IMR-90 (cell line): Measurements from ENCODE around the gene C1orf159. TPM values are rescaled to one million over a fixed set of nuclear protein-coding genes. Genes with fewer than 3 reads are reported as not detected.

Source experiments
- ATAC-seq: fragments of 200-7000 bp; cut with Tn5 transposase; 2 replicates; pipeline ENCODE4 v1.9.1; 2020; ENCODE audit warnings: low read depth, mild to moderate bottlenecking, moderate library complexity
- BruUV-seq: library from RNA; stranded (reverse); fragments of 400-500 nt; replicated peaks from 2 replicates; lab custom pipeline; 2021; lab: Mats Ljungman, UMichigan
- CTCF ChIA-PET: fragments of 300-600 bp; formaldehyde crosslinking; extraction: SDS; loops from one replicate; lab custom pipeline; 2021; ENCODE audit warnings: antibody characterized with exemption; lab: Yijun Ruan, JAX
- POLR2A ChIA-PET: fragments of 300-600 bp; sonication (Branson Sonifier 250); formaldehyde crosslinking; loops from one replicate; lab custom pipeline; 2022; ENCODE audit warnings: antibody characterized with exemption; ENCODE audit not compliant: unreplicated experiment; lab: Charles Lee
- DNase-seq: peaks from one replicate; pipeline ENCODE4 v3.0.0; 2013
- H2AFZ ChIP-seq: replicated peaks from 2 replicates; pipeline ENCODE3; 2013; ENCODE audit warnings: low read length, mild to moderate bottlenecking; ENCODE audit not compliant: poor library complexity
- H2AK5ac ChIP-seq: 2 replicates; pipeline ENCODE4 v1.6.1; 2013; ENCODE audit warnings: low read depth, low read length, inconsistent platforms
- H2AK9ac ChIP-seq: replicated peaks from 2 replicates; pipeline ENCODE3; 2013; ENCODE audit warnings: mild to moderate bottlenecking, low read depth, low read length, moderate library complexity; ENCODE audit not compliant: poor library complexity
- H2BK120ac ChIP-seq: 2 replicates; pipeline ENCODE4 v1.6.1; 2013; ENCODE audit warnings: low read depth, low read length, inconsistent platforms
- H2BK15ac ChIP-seq: 3 replicates; pipeline ENCODE4 v1.6.1; 2013; ENCODE audit warnings: low read depth, low read length, inconsistent platforms
- H2BK20ac ChIP-seq: 2 replicates; pipeline ENCODE4 v1.6.1; 2013; ENCODE audit warnings: low read depth, mild to moderate bottlenecking, inconsistent platforms, low read length, moderate library complexity
- H2BK5ac ChIP-seq: 2 replicates; pipeline ENCODE4 v1.6.1; 2013; ENCODE audit warnings: mild to moderate bottlenecking, low read depth, low read length, inconsistent platforms; ENCODE audit not compliant: poor library complexity, severe bottlenecking
- H3K14ac ChIP-seq: replicated peaks from 2 replicates; pipeline ENCODE4 v1.6.1; 2013; ENCODE audit warnings: low read depth, low read length, inconsistent platforms
- H3K18ac ChIP-seq: 2 replicates; pipeline ENCODE4 v1.6.1; 2013; ENCODE audit warnings: low read depth, low read length, control low read depth
- H3K23ac ChIP-seq: 2 replicates; pipeline ENCODE4 v1.6.1; 2013; ENCODE audit warnings: low read depth, low read length, inconsistent platforms
- H3K27ac ChIP-seq: 2 replicates; pipeline ENCODE4 v1.5.1; 2013; ENCODE audit warnings: mild to moderate bottlenecking, control low read depth, low read length; ENCODE audit not compliant: insufficient read depth
- H3K27me3 ChIP-seq: 2 replicates; pipeline ENCODE4 v1.6.1; 2013; ENCODE audit warnings: low read length; ENCODE audit not compliant: control insufficient read depth, insufficient read depth
- H3K36me3 ChIP-seq: 2 replicates; pipeline ENCODE4 v1.6.1; 2013; ENCODE audit warnings: low read length, mixed read lengths; ENCODE audit not compliant: control insufficient read depth, insufficient read depth
- H3K4ac ChIP-seq: 2 replicates; pipeline ENCODE4 v1.6.1; 2013; ENCODE audit warnings: low read depth, low read length, inconsistent platforms
- H3K4me1 ChIP-seq: 2 replicates; pipeline ENCODE4 v1.6.1; 2013; ENCODE audit warnings: low read length, mixed read lengths; ENCODE audit not compliant: control insufficient read depth, insufficient read depth
- H3K4me2 ChIP-seq: 2 replicates; pipeline ENCODE4 v1.6.1; 2013; ENCODE audit warnings: low read depth, mild to moderate bottlenecking, control low read depth, low read length, moderate library complexity
- H3K4me3 ChIP-seq: 2 replicates; pipeline ENCODE4 v1.5.1; 2013; ENCODE audit warnings: low read depth, mild to moderate bottlenecking, control low read depth, low read length, moderate library complexity; ENCODE audit not compliant: insufficient read depth
- H3K56ac ChIP-seq: 2 replicates; pipeline ENCODE4 v1.6.1; 2013; ENCODE audit warnings: low read length, inconsistent platforms; ENCODE audit not compliant: insufficient read depth; ENCODE audit errors: extremely low read depth
- H3K79me1 ChIP-seq, 2 experiments: 2 replicates each; pipeline ENCODE4 v1.6.1; 2013; ENCODE audit warnings: low read length in 2 of 2, inconsistent platforms in 1 of 2, low read depth in 1 of 2
- H3K9ac ChIP-seq: 2 replicates; pipeline ENCODE4 v1.6.1; 2013; ENCODE audit warnings: low read depth, low read length, control low read depth
- H3K9me1 ChIP-seq: 2 replicates; pipeline ENCODE4 v1.6.1; 2013; ENCODE audit warnings: low read length, inconsistent platforms; ENCODE audit not compliant: insufficient read depth
- H3K9me3 ChIP-seq: 2 replicates; pipeline ENCODE4 v1.6.1; 2013; ENCODE audit warnings: low read length; ENCODE audit not compliant: control insufficient read depth, insufficient read depth
- H4K20me1 ChIP-seq: 2 replicates; pipeline ENCODE4 v1.6.1; 2013; ENCODE audit warnings: low read length, inconsistent platforms; ENCODE audit not compliant: insufficient read depth
- H4K5ac ChIP-seq: 2 replicates; pipeline ENCODE4 v1.6.1; 2013; ENCODE audit warnings: mild to moderate bottlenecking, low read depth, low read length, control low read depth
- H4K8ac ChIP-seq, 2 experiments: 2 replicates each; pipeline ENCODE4 v1.6.1; 2013; ENCODE audit warnings: low read depth in 2 of 2, low read length in 2 of 2, control low read depth in 1 of 2, inconsistent platforms in 1 of 2
- H4K91ac ChIP-seq: 2 replicates; pipeline ENCODE4 v1.6.1; 2013; ENCODE audit warnings: low read depth, low read length, inconsistent platforms; ENCODE audit not compliant: insufficient read depth
- MAFK ChIP-seq: IDR thresholded peaks from 2 replicates; pipeline ENCODE4 v1.6.1; 2012; ENCODE audit warnings: low read depth, low read length, improper control_type of control experiment
- WGBS, 2 experiments: methylation state at CpG; one replicate each; pipeline versions ENCODE4 v1.1.5 to v1.1.7; 2013; ENCODE audit warnings: missing lambda C conversion rate in 2 of 2; ENCODE audit not compliant: insufficient read length in 1 of 2; ENCODE audit errors: extremely low coverage in 2 of 2; 5-methylcytosine and 5-hydroxymethylcytosine counted together
- dilution Hi-C: fragments of 300-500 bp; cut with HindIII; formaldehyde crosslinking; loops from one replicate; pipeline ENCODE4 v1.14.3; 2018; ENCODE audit warnings: low sequenced_read_pairs; ENCODE audit not compliant: unreplicated experiment
- in situ Hi-C: fragments of 300-500 bp; cut with MboI; formaldehyde crosslinking; loops from 3 replicates; pipeline ENCODE4 v1.14.3; 2019; ENCODE audit warnings: low sequenced_read_pairs, inconsistent platforms, mixed read lengths
- intact Hi-C: fragments of 100-400 bp; cut with micrococcal nuclease; formaldehyde crosslinking; loops from 2 replicates; pipeline ENCODE4 v1.10.0; 2022
- polyA plus RNA-seq, 3 experiments: library from polyadenylated mRNA; depleted of rRNA; stranded (reverse); fragments of >200 nt; gene quantifications; 2 replicates each; pipeline ENCODE4 v1.2.3, GENCODE V29; 2012; ENCODE audit warnings: low replicate concordance in 1 of 3
- total RNA-seq: library from RNA; depleted of rRNA; stranded (reverse); fragments of >200 nt; gene quantifications from 2 replicates; pipeline ENCODE4 v1.2.3, GENCODE V29; 2012

The C1orf159 gene
- total and polyA plus RNA-seq, 2 of the 4 experiments (the other 2 are of a cell fraction) = 2.9 to 12.6 TPM

GRCh38 chr1:1134300-1134970 lies 18.5 kb upstream of the C1orf159 start:
- Histone ChIP-seq H3K4me3 (no peak overlapping the region), H2BK5ac (no peak overlapping the region), H3K56ac (no peak overlapping the region), H3K27me3 (peaks cover 26% of the 10 kb centered on the region), H2AFZ (no peak overlapping the region), H4K20me1 (no peaks in the 10 kb centered on the region), H3K23ac (no peak overlapping the region), H2AK9ac (no peak overlapping the region), H2BK15ac (no peak overlapping the region), H4K91ac (no peak overlapping the region), H3K4ac (no peak overlapping the region), H4K5ac (no peak overlapping the region), H3K36me3 (no peaks in the 10 kb centered on the region), H3K9me3 (no peaks in the 10 kb centered on the region), H3K4me1 (no peaks in the 10 kb centered on the region), H3K9ac (no peak overlapping the region), H3K4me2 (no peak overlapping the region), H2BK120ac (no peak overlapping the region), H3K27ac (no peak overlapping the region), H4K8ac (no peak overlapping the region), H2AK5ac (no peak overlapping the region), H3K14ac (no peak overlapping the region), H2BK20ac (no peak overlapping the region), H3K79me1 (no peaks in the 10 kb centered on the region), H3K9me1 (no peaks in the 10 kb centered on the region), H3K18ac (no peak overlapping the region)
- in situ Hi-C loops = no loop called here
- ChIA-PET POLR2A (no interaction called here), CTCF (no interaction called here)
- DNase-seq = no peak
- WGBS, 2 experiments = 82% methylated on average over 17 of the region's 28 CpGs; no CpG with 5 or more reads in 1 of the 2 experiments
- ATAC-seq = no peak
- dilution Hi-C loops = no loop called here
- TF ChIP-seq MAFK = no peak
- intact Hi-C loops = no loop called here
- no TSS peak for BruUV-seq
